VCaP (cell line): Measurements from ENCODE around the gene NCKAP1.

Experiments
- H3K27ac ChIP-seq: fragments of 450-650 bp; 2 replicates; pipeline ENCODE4 v1.5.1; 2017
- CTCF ChIP-seq: fragments of 450-650 bp; conservative IDR thresholded peaks from 2 replicates; pipeline ENCODE4 v1.5.1; 2017; ENCODE audit warnings: mild to moderate bottlenecking, moderate library complexity

Gene NCKAP1

GRCh38 chr2:182862091-182862490 is 176.2 kb downstream of the NCKAP1 start:
- no peak for TF ChIP-seq CTCF
- no peak overlapping the region for H3K27ac ChIP-seq

- TF ChIP-seq CTCF: no peak
- no peak overlapping the region for H3K27ac ChIP-seq
These were observed 177.4 kb downstream of the NCKAP1 start for GRCh38 chr2:182860858-182861257.
